Right lobe of liver (tissue), 6 donors: ENCODE data around the gene FAM50A. TPM values are rescaled to one million over a fixed set of nuclear protein-coding genes. Genes with fewer than 3 reads are reported as not detected.
A peak's percentile ranks its signal among the peaks of the same experiment; 100 is the strongest.

Source experiments
- ATAC-seq, 4 donors: fragments of 200-7000 bp; cut with Tn5 transposase; one replicate each; pipeline ENCODE4 v1.9.1; 2020; ENCODE audit warnings: mild to moderate bottlenecking in 4 of 4, moderate library complexity in 4 of 4
- DNase-seq, 3 donors: peaks; one replicate each; pipeline ENCODE4 v3.0.0-alpha.2; 2020
- H3K27ac ChIP-seq, 3 donors: fragments of 200-600 bp; one replicate each; pipeline ENCODE4 v1.8.0; 2022
- H3K27me3 ChIP-seq, 2 donors: fragments of 200-600 bp; one replicate each; pipeline ENCODE4 v1.8.0; 2022
- H3K36me3 ChIP-seq, 4 donors: fragments of 200-600 bp; sonication (generic) in 1 of 4; one replicate each; pipeline versions ENCODE4 v1.5.1 to v1.8.0; 2017 to 2022; ENCODE audit warnings: control low read depth in 1 of 4
- H3K4me1 ChIP-seq, 4 donors: fragments of 200-600 bp; sonication (generic) in 1 of 4; one replicate each; pipeline versions ENCODE4 v1.5.1 to v1.8.0; 2017 to 2022; ENCODE audit warnings: control low read depth in 1 of 4
- H3K4me3 ChIP-seq, 3 donors: fragments of 200-600 bp; one replicate each; pipeline ENCODE4 v1.8.0; 2022
- H3K9me3 ChIP-seq, 4 donors: fragments of 200-600 bp; sonication (generic) in 1 of 4; one replicate each; pipeline versions ENCODE4 v1.5.1 to v1.8.0; 2017 to 2022; ENCODE audit warnings: control low read depth in 1 of 4
- CTCF ChIP-seq, 4 donors: fragments of 200-600 bp in 3 of 4; fragments of 450-650 bp in 1 of 4; IDR thresholded peaks; one replicate each; pipeline versions ENCODE4 v1.5.1 to v1.8.0; 2016 to 2022; ENCODE audit warnings: antibody characterized with exemption in 4 of 4, mild to moderate bottlenecking in 2 of 4
- POLR2A ChIP-seq: fragments of 450-650 bp; IDR thresholded peaks from one replicate; pipeline ENCODE4 v1.6.1; 2017; ENCODE audit warnings: antibody characterized with exemption, mild to moderate bottlenecking
- WGBS: methylation state at CpG from one replicate; pipeline ENCODE4 v1.1.6; 2018; ENCODE audit warnings: low coverage, low lambda C conversion rate; ENCODE audit not compliant: insufficient coverage; ENCODE audit errors: missing lambda C conversion rate; 5-methylcytosine and 5-hydroxymethylcytosine counted together
- intact Hi-C, 2 donors: fragments of 100-400 bp; cut with DNase I; formaldehyde crosslinking; loops; one replicate each; pipeline versions ENCODE4 v1.11.2 to v1.14.1; 2022
- total RNA-seq, 6 experiments: library from RNA; depleted of rRNA in 2 of 6; stranded (reverse); fragments of >200 nt in 2 of 6; fragmentation: NEBNext Ultra II Directional in 3 of 6; extraction: Animal tissue kit (Norgen Biotek cat#: 25700) in 3 of 6; gene quantifications; one replicate each; pipeline versions ENCODE4 v1.1.0 to v1.2.4, GENCODE V29; 2016 to 2023
- donor health status: DM: no; HTN: yes; CAD: no.
- donor health status: DM: no; HTN: no; CAD: no.
- donor health status: DM: no; HTN: no; CAD: no.
- donor health status: DM: no; HTN: yes; CAD: no.
- donor health status: DM: no; HTN: yes; CAD: no.

The FAM50A gene
- total RNA-seq, 6 experiments from 2014 or later: 19.2 to 36.8 (median 21.9) TPM

GRCh38 chrX:154468217-154468616, 24.3 kb downstream of the FAM50A start:
- no peaks in the 10 kb centered on the region for H3K36me3 ChIP-seq
- ATAC-seq: no peak
- 95% methylated on average over 7 of the region's 23 CpGs for WGBS

GRCh38 chrX:154469114-154469513, 25.2 kb downstream of the FAM50A start:
- WGBS: 74% methylated on average over 3 of the region's 9 CpGs
- no peak for TF ChIP-seq POLR2A
- TF ChIP-seq CTCF (IDR thresholded peaks at IDR 0.05): no peak
- Histone ChIP-seq H3K9me3 (no peaks in the 10 kb centered on the region), H3K27ac (no peak overlapping the region), H3K4me1 (no peaks in the 10 kb centered on the region), H3K4me3 (no peak overlapping the region), H3K36me3 (no peaks in the 10 kb centered on the region), H3K27me3 (no peaks in the 10 kb centered on the region)
- ATAC-seq: no peak
- intact Hi-C loops: no loop called here
- DNase-seq: no peak

More at GRCh38 chrX:154468217-154468616, 24.3 kb downstream of the FAM50A start:
- intact Hi-C loops: no loop called here
- TF ChIP-seq POLR2A: no peak
- no peak for TF ChIP-seq CTCF (IDR thresholded peaks at IDR 0.05)
- Histone ChIP-seq H3K27me3 (no peaks in the 10 kb centered on the region), H3K9me3 (no peaks in the 10 kb centered on the region), H3K27ac (no peak overlapping the region), H3K4me1 (no peaks in the 10 kb centered on the region), H3K4me3 (no peak overlapping the region)
- peak in 1 of 3 donors; percentile 13 for DNase-seq

GRCh38 chrX:154469880-154470279, 25.9 kb downstream of the FAM50A start:
- H3K27ac ChIP-seq: no peak overlapping the region
- H3K9me3 ChIP-seq: no peaks in the 10 kb centered on the region
- no peaks in the 10 kb centered on the region for H3K27me3 ChIP-seq
- intact Hi-C loops: no loop called here
- no peak for TF ChIP-seq CTCF (IDR thresholded peaks at IDR 0.05)
- no peak for TF ChIP-seq POLR2A
- DNase-seq (peak in 1 of 3 donors; percentile 14), ATAC-seq (no peak)
- no peaks in the 10 kb centered on the region for H3K4me1 ChIP-seq
- no peaks in the 10 kb centered on the region for H3K36me3 ChIP-seq
- no peak overlapping the region for H3K4me3 ChIP-seq
- no CpG with 5 or more reads among the region's 18 CpGs for WGBS

- no CpG with 5 or more reads among the region's 14 CpGs for WGBS
- intact Hi-C loops: no loop called here
- TF ChIP-seq CTCF (IDR thresholded peaks at IDR 0.05) (no peak), POLR2A (no peak)
- Histone ChIP-seq H3K4me1 (no peaks in the 10 kb centered on the region), H3K27me3 (no peaks in the 10 kb centered on the region), H3K27ac (no peak overlapping the region), H3K36me3 (no peaks in the 10 kb centered on the region), H3K4me3 (no peak overlapping the region), H3K9me3 (no peaks in the 10 kb centered on the region)
- DNase-seq (peak in 1 of 3 donors; percentile 16), ATAC-seq (no peak)
Observed at GRCh38 chrX:154470434-154470833, 26.5 kb downstream of the FAM50A start.
